H1 (cell line): Measurements from ENCODE around the gene SSTR5. TPM values are rescaled to one million over a fixed set of nuclear protein-coding genes. Genes with fewer than 3 reads are reported as not detected.

Source experiments
- CTCF ChIA-PET: fragments of 300-600 bp; sonication (Branson Sonifier 250); formaldehyde crosslinking; loops from one replicate; lab custom pipeline; 2021; ENCODE audit not compliant: partially characterized antibody; lab: Charles Lee
- POLR2A ChIA-PET: fragments of 300-600 bp; sonication (Branson Sonifier 250); formaldehyde crosslinking; loops from one replicate; lab custom pipeline; 2021; ENCODE audit warnings: inconsistent platforms; ENCODE audit not compliant: partially characterized antibody; lab: Charles Lee
- DNase-seq, 2 experiments: peaks; one replicate each; pipeline versions ENCODE4 v3.0.0 to v3.0.0-alpha.2; 2010 to 2022; ENCODE audit warnings: low spot score in 2 of 2, low read depth in 1 of 2, mixed read lengths in 1 of 2
- FAIRE-seq: peaks from 2 replicates; lab custom pipeline; 2011; peaks lifted over from hg19 to GRCh38; lab: Jason Lieb, UNC
- H2AFZ ChIP-seq: 2 replicates; pipeline ENCODE4 v1.8.1; 2012; ENCODE audit warnings: low read length, inconsistent platforms
- H2AK5ac ChIP-seq: 2 replicates; pipeline ENCODE4 v1.6.1; 2013; ENCODE audit warnings: low read depth, low read length
- H2BK120ac ChIP-seq: replicated peaks from 2 replicates; pipeline ENCODE3; 2013; ENCODE audit warnings: low read depth, low read length, inconsistent platforms
- H2BK12ac ChIP-seq: 2 replicates; pipeline ENCODE4 v1.6.1; 2013; ENCODE audit warnings: low read depth, low read length
- H2BK15ac ChIP-seq: 2 replicates; pipeline ENCODE4 v1.6.1; 2013; ENCODE audit warnings: low read length
- H2BK20ac ChIP-seq: 2 replicates; pipeline ENCODE4 v1.6.1; 2013; ENCODE audit warnings: low read length
- H2BK5ac ChIP-seq: 2 replicates; pipeline ENCODE4 v1.6.1; 2013; ENCODE audit warnings: low read depth, low read length
- H3K14ac ChIP-seq: 2 replicates; pipeline ENCODE4 v1.6.1; 2013; ENCODE audit warnings: inconsistent platforms; ENCODE audit not compliant: insufficient read length
- H3K18ac ChIP-seq: 2 replicates; pipeline ENCODE4 v1.6.1; 2013; ENCODE audit warnings: low read length; ENCODE audit errors: extremely low read depth
- H3K23ac ChIP-seq: 2 replicates; pipeline ENCODE4 v1.6.1; 2013; ENCODE audit warnings: inconsistent platforms; ENCODE audit not compliant: insufficient read length
- H3K23me2 ChIP-seq: 2 replicates; pipeline ENCODE4 v1.6.1; 2013; ENCODE audit warnings: low read depth, low read length
- H3K27ac ChIP-seq: 2 replicates; pipeline ENCODE4 v1.6.1; 2011; ENCODE audit warnings: low read depth, low read length, inconsistent platforms
- H3K27me3 ChIP-seq, 4 experiments: replicated peaks in 1 of 4; 1 replicate in 1 of 4; 2 replicates in 3 of 4; pipeline versions ENCODE4 v1.6.1 to v1.8.1; 2011 to 2013; ENCODE audit warnings: low read length in 3 of 4, mild to moderate bottlenecking in 3 of 4, inconsistent platforms in 2 of 4, mixed read lengths in 2 of 4, moderate library complexity in 1 of 4; ENCODE audit not compliant: control insufficient read depth in 3 of 4, insufficient read depth in 3 of 4; ENCODE audit errors: extremely low read depth in 1 of 4
- H3K36me3 ChIP-seq, 4 experiments: 2 replicates each; pipeline versions ENCODE4 v1.6.1 to v1.8.1; 2011 to 2013; ENCODE audit warnings: mild to moderate bottlenecking in 4 of 4, low read length in 3 of 4, moderate library complexity in 2 of 4, control low read depth in 1 of 4, inconsistent platforms in 1 of 4; ENCODE audit not compliant: insufficient read depth in 4 of 4, control insufficient read depth in 2 of 4
- H3K4ac ChIP-seq: replicated peaks from 2 replicates; pipeline ENCODE3; 2013; ENCODE audit warnings: low read length, low read depth, mixed read lengths, inconsistent platforms; ENCODE audit not compliant: insufficient read length
- H3K4me1 ChIP-seq, 4 experiments: replicated peaks in 1 of 4; 1 replicate in 1 of 4; 2 replicates in 3 of 4; pipeline versions ENCODE4 v1.6.1 to v1.8.1; 2011 to 2013; ENCODE audit warnings: low read length in 3 of 4, inconsistent platforms in 2 of 4, mixed read lengths in 1 of 4; ENCODE audit not compliant: insufficient read depth in 4 of 4, control insufficient read depth in 3 of 4
- H3K4me2 ChIP-seq, 2 experiments: 2 replicates each; pipeline versions ENCODE4 v1.6.1 to v1.8.1; 2011 to 2013; ENCODE audit warnings: low read depth in 2 of 2, low read length in 2 of 2, control low read depth in 1 of 2, inconsistent platforms in 1 of 2, mild to moderate bottlenecking in 1 of 2; ENCODE audit not compliant: insufficient read depth in 1 of 2
- H3K4me3 ChIP-seq, 4 experiments: fragments of 200-600, 300-600 bp in 1 of 4; sonication (generic), shearing (Covaris generic), sonication (Bioruptor Twin) in 1 of 4; 2 replicates each; pipeline versions ENCODE4 v1.5.1 to v1.8.1; 2011 to 2016; ENCODE audit warnings: low read length in 4 of 4, low read depth in 3 of 4, control low read depth in 2 of 4, inconsistent platforms in 2 of 4, mild to moderate bottlenecking in 2 of 4, mixed read lengths in 1 of 4, moderate library complexity in 1 of 4; ENCODE audit not compliant: insufficient read depth in 2 of 4; ENCODE audit errors: extremely low read depth in 1 of 4
- H3K56ac ChIP-seq: replicated peaks from 2 replicates; pipeline ENCODE3; 2013; ENCODE audit warnings: low read depth, mild to moderate bottlenecking, mixed read lengths, low read length, inconsistent platforms; ENCODE audit not compliant: insufficient read length
- H3K79me1 ChIP-seq: 2 replicates; pipeline ENCODE4 v1.6.1; 2013; ENCODE audit warnings: low read depth, low read length, control low read depth
- H3K79me2 ChIP-seq, 2 experiments: 2 replicates each; pipeline versions ENCODE4 v1.6.1 to v1.8.1; 2012 to 2013; ENCODE audit warnings: low read length in 2 of 2, mild to moderate bottlenecking in 2 of 2, inconsistent platforms in 1 of 2; ENCODE audit not compliant: insufficient read depth in 2 of 2, control insufficient read depth in 1 of 2
- H3K9ac ChIP-seq, 4 experiments: replicated peaks in 1 of 4; 1 replicate in 1 of 4; 2 replicates in 3 of 4; pipeline versions ENCODE4 v1.6.1 to v1.8.1; 2011 to 2013; ENCODE audit warnings: low read depth in 3 of 4, low read length in 3 of 4, control low read depth in 2 of 4, mild to moderate bottlenecking in 2 of 4, moderate library complexity in 2 of 4, inconsistent platforms in 1 of 4; ENCODE audit errors: extremely low read depth in 1 of 4
- H3K9me3 ChIP-seq, 2 experiments: 2 replicates each; pipeline versions ENCODE4 v1.6.1 to v1.8.1; 2012 to 2013; ENCODE audit warnings: mild to moderate bottlenecking in 2 of 2, moderate library complexity in 2 of 2, control low read depth in 1 of 2, inconsistent platforms in 1 of 2, low read depth in 1 of 2, low read length in 1 of 2, mixed read lengths in 1 of 2; ENCODE audit not compliant: insufficient read depth in 2 of 2
- H4K20me1 ChIP-seq, 2 experiments: replicated peaks in 1 of 2; 2 replicates each; pipeline versions ENCODE3 to v1.8.1; 2011 to 2013; ENCODE audit warnings: inconsistent platforms in 2 of 2, low read length in 2 of 2, mild to moderate bottlenecking in 1 of 2; ENCODE audit not compliant: insufficient read depth in 2 of 2, control insufficient read depth in 1 of 2
- H4K5ac ChIP-seq: 2 replicates; pipeline ENCODE4 v1.6.1; 2013; ENCODE audit warnings: low read length, low read depth, mixed read lengths, inconsistent platforms; ENCODE audit not compliant: insufficient read length
- H4K8ac ChIP-seq: 2 replicates; pipeline ENCODE4 v1.8.0; 2013; ENCODE audit warnings: mild to moderate bottlenecking, moderate library complexity, low read length, inconsistent platforms; ENCODE audit not compliant: insufficient read depth; ENCODE audit errors: extremely low read depth
- H4K91ac ChIP-seq: replicated peaks from 2 replicates; pipeline ENCODE3; 2013; ENCODE audit warnings: low read length, mixed read lengths, inconsistent platforms; ENCODE audit not compliant: insufficient read length
- ATF2 ChIP-seq: IDR thresholded peaks from 2 replicates; pipeline ENCODE4 v1.6.1; 2012; ENCODE audit warnings: low read length, inconsistent platforms
- CBX8 ChIP-seq: fragments of 300-800, 300-1000 bp; sonication (generic); IDR thresholded peaks from 2 replicates; pipeline ENCODE4 v1.7.1; 2016; ENCODE audit warnings: low read depth, low read length, borderline replicate concordance
- CHD2 ChIP-seq: IDR thresholded peaks from 2 replicates; pipeline ENCODE4 v1.6.1; 2012; ENCODE audit warnings: low read length, improper control_type of control experiment
- HDAC2 ChIP-seq, 2 experiments: fragments of 300-600 bp in 1 of 2; sonication (generic) in 1 of 2; IDR thresholded peaks; 2 replicates each; pipeline ENCODE4 v1.6.1; 2011 to 2012; ENCODE audit warnings: low read depth in 2 of 2, low read length in 2 of 2, mild to moderate bottlenecking in 2 of 2, moderate library complexity in 2 of 2, borderline replicate concordance in 1 of 2, inconsistent platforms in 1 of 2
- JUND ChIP-seq: IDR thresholded peaks from 2 replicates; pipeline ENCODE4 v1.6.1; 2011; ENCODE audit warnings: mild to moderate bottlenecking, improper control_type of control experiment, low read length
- NANOG ChIP-seq: IDR thresholded peaks from 2 replicates; pipeline ENCODE4 v1.6.1; 2011; ENCODE audit warnings: low read length, low read depth, mild to moderate bottlenecking, inconsistent platforms; ENCODE audit not compliant: insufficient read depth, poor library complexity, severe bottlenecking
- SIN3A ChIP-seq, 2 experiments: IDR thresholded peaks in 1 of 2; conservative IDR thresholded peaks in 1 of 2; 2 replicates each; pipeline ENCODE4 v1.6.1; 2011 to 2012; ENCODE audit warnings: low read length in 2 of 2, improper control_type of control experiment in 1 of 2, low read depth in 1 of 2, mild to moderate bottlenecking in 1 of 2
- WGBS, 2 experiments: shearing (Covaris generic) in 1 of 2; methylation state at CpG; one replicate each; pipeline versions ENCODE4 v1.1.6 to v1.1.7; 2013 to 2015; ENCODE audit warnings: low lambda C conversion rate in 2 of 2, mixed read lengths in 2 of 2, inconsistent platforms in 1 of 2, low coverage in 1 of 2, missing lambda C conversion rate in 1 of 2; ENCODE audit not compliant: insufficient replicate concordance in 2 of 2, insufficient coverage in 1 of 2, insufficient read length in 1 of 2; ENCODE audit errors: extremely low coverage in 1 of 2, missing lambda C conversion rate in 1 of 2; 5-methylcytosine and 5-hydroxymethylcytosine counted together
- polyA plus RNA-seq, 7 experiments: library from polyadenylated mRNA; depleted of rRNA in 3 of 7; stranded (reverse) in 5 of 7; unstranded in 2 of 7; fragments of >200 nt in 5 of 7; fragments of 200-250 nt in 2 of 7; gene quantifications; 1 replicate in 5 of 7; 2 replicates in 1 of 7; 4 replicates in 1 of 7; pipeline versions ENCODE4 v1.2.1 to v1.2.3, GENCODE V29; 2011 to 2013; ENCODE audit warnings: missing spikeins in 2 of 7, mixed read lengths in 2 of 7
- total RNA-seq: library from RNA; stranded (reverse); fragmentation: NEBNext Ultra II Directional; extraction: Animal tissue kit (Norgen Biotek cat#: 25700); gene quantifications from 2 replicates; pipeline ENCODE4 v1.2.1, GENCODE V29; 2021

The SSTR5 gene
- total and polyA plus RNA-seq, 2 of the 8 experiments (the other 6 are each of a cell fraction or from before 2014, with no cell fraction given), result 0.56 to 0.60 TPM

- no peak overlapping the region for H2AFZ ChIP-seq
- ChIA-PET POLR2A (no interaction called here), CTCF (interaction anchor here (0.6 to 1.2 kb wide), 2 partner anchors 27 to 814 kb away, joined by 3 to 4 read pairs; no protein-coding TSS in a partner anchor)
- H3K27ac ChIP-seq, result no peak overlapping the region
- DNase-seq (no peak), FAIRE-seq (no peak)
- no peak overlapping the region for H4K91ac ChIP-seq
- TF ChIP-seq NANOG (no peak), ATF2 (no peak), HDAC2 (IDR thresholded peaks at IDR 0.05; ENCODE audit: borderline replicate concordance in 1 of 2, low read depth in 2 of 2, low read length in 2 of 2) (no peak), JUND (no peak), SIN3A (conservative IDR thresholded peaks at IDR 0.05 in 1 of 2, IDR thresholded peaks at IDR 0.05 in 1 of 2; ENCODE audit: low read depth in 1 of 2, low read length in 2 of 2) (no peak), CHD2 (no peak), CBX8 (no peak)
- H3K4me2 ChIP-seq, result no peak overlapping the region
- peaks cover 0 to under 1% (median 0%) of the 10 kb centered on the region in 4 experiments; a peak in 2 of 7 replicates for H3K4me1 ChIP-seq
- no peak overlapping the region for H3K14ac ChIP-seq
- H3K18ac ChIP-seq, result no peak overlapping the region
- no peak overlapping the region for H2BK120ac ChIP-seq
- H3K9me3 ChIP-seq, result peaks cover 4 to 15% of the 10 kb centered on the region in 2 experiments; a peak in 3 of 4 replicates
- H3K79me2 ChIP-seq, result no peaks in the 10 kb centered on the region
- WGBS, 2 experiments, result 89% methylated on average over 17 of the region's 17 CpGs; no CpG with 5 or more reads in 1 of the 2 experiments
- no peak overlapping the region for H3K4me3 ChIP-seq
- H4K20me1 ChIP-seq, result peaks cover 0 to 13% of the 10 kb centered on the region in 2 experiments
- H3K56ac ChIP-seq, result no peak overlapping the region
- no peak overlapping the region for H3K4ac ChIP-seq
- no peak overlapping the region for H2BK12ac ChIP-seq
- no peak overlapping the region for H2AK5ac ChIP-seq
- no peak overlapping the region for H2BK15ac ChIP-seq
- peaks cover 23% of the 10 kb centered on the region; the same call in 1 of the 2 replicates for H3K23me2 ChIP-seq
- no peaks in the 10 kb centered on the region for H3K27me3 ChIP-seq
- H3K23ac ChIP-seq, result no peak overlapping the region
- no peak overlapping the region for H2BK20ac ChIP-seq
- no peak overlapping the region for H4K5ac ChIP-seq
- H3K79me1 ChIP-seq, result no peaks in the 10 kb centered on the region
- H3K36me3 ChIP-seq, result no peaks in the 10 kb centered on the region
- H3K9ac ChIP-seq, result no peak overlapping the region
- peak overlapping the region; percentile 65; the same call in 1 of the 2 replicates for H4K8ac ChIP-seq
- no peak overlapping the region for H2BK5ac ChIP-seq
Measured at GRCh38 chr16:1031666-1032065, 40.9 kb upstream of the SSTR5 start.
